Suppressor macrophage treated with lipopolysaccharide for 1 hour (primary cell): ENCODE data around the gene HAX1.
"Not testable (repeated sequence)": the region's sequence is repeated elsewhere in the genome, so short reads cannot be mapped to it uniquely, and the experiment has no call there.

Experiments
- DNase-seq, 3 donors: peaks; one replicate each; pipeline ENCODE4 v3.0.0-alpha.2; 2020 to 2022

The HAX1 gene

GRCh38 chr1:154287591-154287990 is 15.2 kb downstream of the HAX1 start:
- not testable (repeated sequence) for DNase-seq

GRCh38 chr1:154288661-154289060 is 16.2 kb downstream of the HAX1 start:
- no peak for DNase-seq

- no peak for DNase-seq
These were observed 18.5 kb downstream of the HAX1 start for GRCh38 chr1:154290921-154291320.

- DNase-seq, result peak in 1 of 3 donors; percentile 14
These were observed 23.2 kb downstream of the HAX1 start for GRCh38 chr1:154295408-154296235.

GRCh38 chr1:154301582-154301981 is 29.2 kb downstream of the HAX1 start:
- DNase-seq, result no peak

GRCh38 chr1:154304664-154305337 is 32.4 kb downstream of the HAX1 start:
- DNase-seq, result peak; percentile 17 to 57 (median 38)

- DNase-seq, result no peak
These were observed 33.7 kb downstream of the HAX1 start for GRCh38 chr1:154306151-154306550.

- DNase-seq, result not testable (repeated sequence)
These were observed 35.3 kb downstream of the HAX1 start for GRCh38 chr1:154307670-154308270.

GRCh38 chr1:154309136-154309535 is 36.7 kb downstream of the HAX1 start:
- DNase-seq, result not testable (repeated sequence)

GRCh38 chr1:154312229-154313065 is 40.0 kb downstream of the HAX1 start:
- not testable (repeated sequence) for DNase-seq

- DNase-seq, result no peak
These were observed 40.6 kb downstream of the HAX1 start for GRCh38 chr1:154313066-154313356.

- not testable (repeated sequence) for DNase-seq
These were observed 41.8 kb downstream of the HAX1 start for GRCh38 chr1:154314226-154314625.

GRCh38 chr1:154316704-154317103 is 44.3 kb downstream of the HAX1 start:
- no peak for DNase-seq

- no peak for DNase-seq
These were observed 46.0 kb downstream of the HAX1 start for GRCh38 chr1:154318386-154318785.

- DNase-seq, result no peak
These were observed 48.6 kb downstream of the HAX1 start, which contains the start of gene AQP10 for GRCh38 chr1:154320882-154321608. Gene AQP10 (plus strand): TSS chr1:154321093. CDS start chr1:154321156, 63 bp downstream.

GRCh38 chr1:154321609-154321934 is 49.1 kb downstream of the HAX1 start:
- not testable (repeated sequence) for DNase-seq

- no peak for DNase-seq
These were observed 51.1 kb downstream of the HAX1 start for GRCh38 chr1:154323493-154323892.

GRCh38 chr1:154324241-154324640 is 51.8 kb downstream of the HAX1 start:
- DNase-seq, result no peak

- DNase-seq, result peak; percentile 57 to 68 (median 61)
These were observed 52.5 kb downstream of the HAX1 start, which contains the start of gene ATP8B2 for GRCh38 chr1:154324669-154325582. Gene ATP8B2 (plus strand): TSS chr1:154325525. CDS start chr1:154328142, 2,617 bp downstream.
